NCI-H82 (cell line): ENCODE measurements around the gene KCND2.

Experiments used
- DNase-seq: peaks from one replicate; lab custom pipeline; 2025; lab: John Stamatoyannopoulos, UW

The KCND2 gene

DNA sequence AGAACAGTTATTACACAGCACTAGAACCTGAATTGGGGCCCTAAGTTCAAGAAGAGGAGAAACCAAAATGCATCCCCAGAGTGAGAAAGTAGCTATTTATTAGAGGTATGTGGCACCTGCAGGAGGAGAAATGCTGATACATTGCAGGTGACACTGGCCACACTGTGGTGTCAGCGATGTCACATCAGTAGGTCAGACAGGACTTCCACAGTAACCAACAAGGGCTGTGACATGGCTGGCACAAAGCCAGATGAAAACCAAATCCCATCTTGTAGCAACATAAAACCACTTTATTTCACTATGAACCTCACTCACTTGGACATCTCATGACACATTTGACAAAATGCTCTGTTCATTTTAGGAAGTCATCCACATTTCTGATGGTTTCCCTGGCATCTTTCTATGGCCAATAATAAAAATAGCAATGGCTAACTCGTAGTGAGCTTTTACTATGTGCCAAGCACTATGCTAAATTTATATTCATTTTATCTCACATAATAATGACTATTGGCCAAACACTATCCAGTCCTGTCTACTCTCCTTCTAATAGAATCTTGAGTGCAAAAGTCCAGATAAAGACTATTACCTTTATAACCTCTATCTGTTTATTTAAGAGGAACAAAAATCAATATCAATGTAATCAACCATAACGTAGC is 430.7 kb downstream of the KCND2 start:
- no peak for DNase-seq

DNA sequence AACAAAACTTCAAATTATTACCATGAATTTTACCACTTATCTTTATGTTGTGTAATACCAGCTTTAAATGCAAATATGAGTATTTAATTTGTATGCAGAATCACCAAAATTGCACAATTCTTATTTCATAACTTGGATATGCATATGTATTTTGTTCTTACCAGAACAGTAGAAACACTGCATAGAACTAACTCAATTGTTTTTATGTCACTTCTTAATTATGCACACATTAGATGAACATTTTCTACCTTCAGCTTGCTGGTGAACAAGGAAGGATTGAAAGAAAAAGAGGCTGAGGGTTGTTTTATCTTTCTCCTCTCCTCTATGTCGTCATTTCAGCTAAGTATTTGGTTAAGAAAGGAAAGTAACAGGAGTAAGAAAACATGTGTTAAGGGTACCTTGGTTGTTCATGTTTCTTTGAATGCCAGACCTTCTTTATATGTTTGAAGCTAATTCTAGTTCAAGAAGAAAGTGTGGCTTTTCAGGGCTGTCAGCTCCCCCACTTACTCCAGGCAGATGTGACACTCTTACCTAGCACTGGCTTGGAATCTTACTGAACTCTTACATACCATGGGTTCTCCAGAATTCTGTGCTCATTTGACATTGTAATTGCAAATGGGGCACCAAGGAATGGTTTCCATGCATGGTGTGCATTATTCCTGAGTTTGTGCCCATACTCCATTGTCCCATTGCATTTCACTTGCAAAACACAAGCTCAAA is 436.4 kb downstream of the KCND2 start:
- no peak for DNase-seq

DNA sequence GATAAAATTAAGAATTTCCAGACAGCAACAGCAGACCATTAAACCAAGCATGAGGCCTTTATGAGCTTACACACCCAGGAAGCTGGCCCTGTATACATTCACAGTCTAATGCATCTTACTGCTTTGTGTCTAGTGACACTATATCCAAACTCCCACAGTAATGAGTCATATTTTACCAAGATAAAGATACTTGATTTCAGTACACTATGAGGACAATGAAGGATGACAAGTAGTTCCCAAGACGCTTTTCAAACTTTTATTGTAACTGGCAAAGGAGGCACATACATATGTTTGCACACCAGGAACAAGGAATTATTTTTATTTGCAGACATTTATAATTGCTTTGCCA is 437.0 kb downstream of the KCND2 start:
- DNase-seq = no peak

DNA sequence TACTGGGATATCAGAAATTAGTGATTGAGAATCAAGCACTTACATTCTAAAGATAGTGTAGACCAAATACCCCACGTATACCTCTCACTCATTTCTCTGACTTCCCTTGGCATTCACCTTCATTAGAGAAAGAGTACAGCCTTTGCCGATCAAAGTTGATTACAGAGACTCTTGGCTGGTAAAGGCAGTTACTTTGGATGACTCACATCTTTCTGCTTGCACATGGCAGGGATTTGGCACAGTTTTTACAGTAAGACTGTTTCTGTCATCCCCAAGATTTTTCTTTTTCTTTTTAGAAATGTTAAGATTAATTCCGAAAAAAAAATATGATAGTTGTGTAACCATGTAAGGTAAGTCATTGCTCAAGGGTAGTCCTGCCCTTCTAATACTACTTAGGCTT is 442.0 kb downstream of the KCND2 start:
- DNase-seq = no peak

DNA sequence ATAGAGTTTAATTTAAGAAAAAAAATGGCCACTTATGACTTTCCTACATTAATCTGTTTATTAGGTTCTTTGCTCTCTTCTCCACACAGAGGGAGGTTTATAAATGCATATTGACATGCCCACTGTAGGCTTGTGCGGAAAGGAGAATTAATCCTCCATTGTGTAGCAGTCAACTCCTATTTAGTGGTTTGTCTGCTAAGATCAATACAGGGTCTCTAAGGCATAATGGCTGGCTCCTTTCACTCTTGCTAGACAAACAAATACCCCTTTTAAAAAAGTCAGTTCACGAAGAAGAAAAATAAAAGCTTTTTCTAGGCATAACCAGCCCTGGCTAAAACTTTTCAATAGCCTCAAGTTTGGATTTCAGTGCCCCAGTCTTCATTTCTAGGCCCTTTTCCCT is 443.3 kb downstream of the KCND2 start:
- DNase-seq = no peak

DNA sequence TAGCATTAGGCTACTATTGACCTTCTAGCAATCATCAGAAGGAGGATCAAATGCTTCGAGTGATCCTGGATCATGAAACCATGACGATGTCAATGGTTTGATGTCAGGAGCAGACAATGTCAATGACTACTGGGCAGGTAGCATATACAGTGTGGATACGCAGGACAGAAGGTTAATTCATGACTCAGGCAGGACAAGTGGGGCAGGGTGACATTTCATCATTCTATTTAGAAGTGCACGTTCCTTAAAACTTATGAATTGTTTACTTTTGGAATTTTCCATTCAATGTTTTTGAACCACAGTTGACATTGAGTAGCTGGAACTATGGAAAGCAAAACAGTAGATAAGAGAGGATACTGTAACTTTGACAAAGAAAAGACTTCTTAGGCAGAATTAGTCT is 444.2 kb downstream of the KCND2 start:
- no peak for DNase-seq

DNA sequence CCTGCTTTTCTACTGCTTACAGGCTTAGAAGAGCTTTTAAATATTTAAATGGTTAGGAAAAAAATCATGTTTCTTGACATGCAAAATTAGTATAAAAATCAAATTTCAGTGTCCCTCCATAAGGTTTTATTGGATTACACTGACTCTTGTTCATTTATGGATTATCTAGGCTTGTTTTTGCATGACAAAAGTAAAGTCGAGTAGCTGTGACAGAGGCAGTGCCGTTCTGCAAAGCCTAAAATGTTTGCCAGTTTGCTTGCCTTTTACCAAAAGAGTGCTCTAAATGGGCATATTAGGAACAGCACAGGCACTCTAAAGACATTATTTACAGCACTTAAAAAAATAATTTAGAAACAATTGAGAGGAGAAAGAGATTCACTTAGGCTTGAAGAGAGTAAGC is 445.4 kb downstream of the KCND2 start:
- no peak for DNase-seq

DNA sequence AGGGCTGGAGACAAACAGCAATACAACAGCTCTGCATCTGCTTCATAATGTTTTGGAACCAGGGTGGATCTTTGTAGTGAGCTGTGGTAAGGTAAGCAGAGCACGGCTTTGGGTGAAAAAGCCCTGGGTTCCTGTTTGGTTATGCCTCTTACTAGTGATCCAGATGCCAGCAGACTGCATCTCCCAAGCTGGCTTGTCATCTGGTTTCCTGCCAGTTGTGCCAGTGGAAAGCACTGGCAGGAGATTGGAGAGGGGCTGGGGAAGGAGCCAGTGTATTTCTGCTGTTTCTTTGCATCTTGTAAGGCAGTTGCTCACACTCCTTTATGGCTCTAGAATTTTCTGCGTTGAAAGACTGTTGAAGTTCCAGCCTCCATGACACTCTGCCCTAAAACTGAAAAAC is 447.3 kb downstream of the KCND2 start:
- no peak for DNase-seq

DNA sequence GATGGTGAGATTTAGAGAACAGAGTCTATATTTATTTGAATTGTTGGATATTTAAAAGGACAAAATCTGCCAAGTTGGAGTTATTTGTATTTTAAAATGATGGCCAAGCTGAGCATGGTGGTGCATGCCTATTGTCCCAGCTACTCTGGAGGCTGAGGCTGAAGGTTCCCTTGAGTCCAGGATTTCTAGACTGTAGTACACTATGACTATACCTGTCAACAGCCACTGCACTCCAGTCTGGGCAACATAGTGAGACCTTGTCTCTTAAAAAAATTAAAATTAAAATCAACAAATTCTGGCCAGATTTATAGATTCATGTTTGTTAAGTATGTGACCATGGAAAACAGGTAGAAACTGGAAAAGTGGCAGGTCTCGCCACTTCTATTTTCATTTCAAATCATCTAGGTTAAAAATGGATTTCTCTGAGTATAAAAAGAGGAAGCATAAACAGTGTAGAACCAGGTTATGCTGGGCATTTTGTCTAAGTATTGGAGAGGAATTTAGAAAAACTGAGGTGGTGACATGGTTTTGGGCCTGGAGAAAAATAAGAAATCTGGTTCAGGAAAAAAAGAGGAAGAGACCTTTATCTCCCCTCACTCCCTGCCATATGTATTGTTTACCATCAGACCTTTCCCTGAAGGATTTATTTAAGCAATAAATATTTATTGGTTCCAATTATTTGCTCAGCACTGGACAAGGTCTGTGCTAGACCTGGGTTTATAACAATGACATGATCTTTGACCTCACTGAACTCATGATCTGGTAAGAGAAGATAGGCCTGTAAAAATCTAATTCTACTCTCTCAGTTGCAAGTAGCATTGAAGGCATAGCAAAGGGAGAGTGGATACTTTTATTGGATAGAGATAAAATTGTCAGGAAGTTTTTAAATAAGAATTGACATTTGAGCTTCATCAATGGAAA is 450.8 kb downstream of the KCND2 start:
- DNase-seq = no peak

DNA sequence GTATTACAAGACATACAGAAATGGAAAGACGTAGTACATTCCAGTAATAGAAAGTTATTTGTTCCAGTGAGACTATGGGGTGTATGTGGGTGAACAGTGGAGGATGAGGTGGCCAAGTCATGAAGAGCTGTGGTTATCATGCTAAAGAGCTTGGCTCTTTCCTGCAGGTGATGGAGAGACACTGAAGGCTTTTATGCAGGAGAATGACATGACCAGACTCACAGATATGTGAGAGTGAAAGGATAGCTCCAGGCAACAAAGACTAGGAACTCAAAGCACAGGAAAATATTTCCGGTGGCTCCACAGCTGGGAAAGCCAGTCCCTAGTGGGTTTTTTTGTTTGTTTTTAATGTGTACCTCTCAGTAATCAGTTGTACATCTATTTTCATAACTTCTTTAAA is 451.5 kb downstream of the KCND2 start:
- DNase-seq = no peak

DNA sequence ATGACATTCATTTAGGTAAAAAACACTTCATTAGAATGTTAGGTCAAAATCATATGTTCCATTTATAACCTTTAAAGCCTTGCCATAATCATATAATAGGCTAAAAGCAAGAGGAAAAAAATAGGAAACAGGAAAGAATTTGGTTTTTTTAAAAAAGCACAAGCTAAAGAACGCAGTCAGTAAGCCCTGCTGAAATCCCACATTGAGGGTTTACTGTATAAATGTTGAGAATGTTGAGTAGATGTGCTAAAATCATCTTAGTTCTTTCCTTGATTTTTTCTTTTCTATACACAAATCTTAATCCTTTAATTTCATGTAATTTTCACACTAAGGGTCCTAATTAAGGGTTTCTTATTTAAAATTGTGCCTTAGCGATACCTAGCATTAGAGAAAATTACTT is 452.0 kb downstream of the KCND2 start:
- no peak for DNase-seq

DNA sequence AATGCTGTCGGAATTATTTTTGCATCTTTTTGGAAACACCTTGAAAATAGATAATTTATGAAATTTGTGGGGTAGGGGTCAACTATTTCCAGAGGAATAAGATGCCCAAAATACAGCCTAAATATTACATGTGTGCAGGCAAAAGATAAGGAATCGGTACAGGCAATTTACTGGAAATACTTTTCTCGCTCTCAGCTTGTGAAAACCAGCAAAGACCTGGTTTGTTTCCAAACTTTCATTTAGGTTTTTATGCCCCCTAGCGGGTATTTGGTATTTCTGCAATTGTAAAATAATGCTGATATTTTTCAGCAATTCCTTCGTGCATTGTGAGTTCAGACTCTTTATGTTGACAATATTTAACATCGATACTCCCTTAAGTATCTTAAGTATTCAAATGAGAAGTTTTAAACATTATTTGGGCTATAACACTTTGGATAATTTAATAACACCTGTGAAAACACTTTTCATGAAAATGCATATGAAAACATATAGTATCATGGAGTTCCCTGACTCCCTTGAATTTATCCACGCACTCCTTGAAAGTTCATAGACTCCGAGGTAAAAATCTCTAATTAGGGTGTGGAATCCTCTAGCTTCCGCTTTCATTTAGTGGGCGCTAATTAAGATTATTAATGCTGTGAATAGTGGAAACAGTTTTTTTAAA is 452.5 kb downstream of the KCND2 start:
- peak; percentile 77 for DNase-seq

DNA sequence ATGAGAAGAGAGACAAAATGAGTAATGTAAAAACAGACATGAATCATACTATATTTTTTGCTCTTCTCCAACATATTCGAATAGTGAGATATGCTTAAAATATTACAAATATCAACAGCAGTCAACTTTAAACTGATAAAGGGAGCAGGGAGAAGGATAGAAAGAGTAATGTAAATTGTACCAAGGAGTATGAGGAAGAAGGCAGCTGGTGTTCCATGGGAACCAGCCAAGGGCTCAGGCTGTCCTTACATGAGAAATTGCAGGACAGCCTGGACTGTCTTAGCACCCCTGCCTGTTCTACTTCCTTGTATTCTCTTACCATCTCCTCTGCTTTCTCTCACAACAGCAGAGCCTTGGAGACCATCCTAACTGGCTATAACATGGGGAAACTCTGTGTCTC is 456.3 kb downstream of the KCND2 start:
- DNase-seq = no peak

DNA sequence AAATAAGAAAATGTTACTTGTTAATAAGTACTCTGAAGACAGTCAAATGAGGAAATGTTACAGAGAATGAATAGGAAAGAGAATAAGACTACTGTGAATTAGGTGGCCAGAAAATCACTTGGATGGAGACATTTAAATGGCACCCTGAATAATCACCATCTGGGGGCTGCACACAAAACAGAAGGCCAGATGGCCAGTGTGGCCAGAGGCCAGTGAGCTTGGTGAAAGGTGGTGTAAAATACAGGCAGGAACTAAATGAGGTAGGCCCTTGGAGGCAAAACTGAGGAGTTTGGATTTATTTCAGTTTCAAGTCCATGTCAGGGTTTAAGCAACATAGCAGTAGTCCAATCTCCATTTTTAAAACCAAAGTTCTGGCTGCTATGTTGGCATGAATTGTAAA is 458.3 kb downstream of the KCND2 start:
- DNase-seq = no peak

DNA sequence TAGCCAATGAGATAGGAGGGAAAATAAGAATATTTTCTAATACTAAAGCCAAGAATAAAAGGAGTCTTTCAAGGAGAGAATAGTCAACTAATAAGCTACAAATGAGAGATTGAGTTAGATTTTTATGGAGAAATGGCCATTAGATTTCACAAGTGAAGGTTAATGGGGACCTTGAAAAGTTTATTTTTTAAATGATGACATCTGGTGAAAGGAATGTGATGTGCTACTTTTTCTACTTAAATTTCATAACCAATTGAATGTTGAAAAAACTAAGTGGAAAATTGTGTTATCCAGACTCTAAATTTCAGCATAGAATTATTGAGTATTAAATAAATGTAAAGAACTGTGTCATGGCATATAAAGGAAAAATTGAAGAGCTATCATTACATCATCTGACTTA is 459.3 kb downstream of the KCND2 start:
- no peak for DNase-seq

DNA sequence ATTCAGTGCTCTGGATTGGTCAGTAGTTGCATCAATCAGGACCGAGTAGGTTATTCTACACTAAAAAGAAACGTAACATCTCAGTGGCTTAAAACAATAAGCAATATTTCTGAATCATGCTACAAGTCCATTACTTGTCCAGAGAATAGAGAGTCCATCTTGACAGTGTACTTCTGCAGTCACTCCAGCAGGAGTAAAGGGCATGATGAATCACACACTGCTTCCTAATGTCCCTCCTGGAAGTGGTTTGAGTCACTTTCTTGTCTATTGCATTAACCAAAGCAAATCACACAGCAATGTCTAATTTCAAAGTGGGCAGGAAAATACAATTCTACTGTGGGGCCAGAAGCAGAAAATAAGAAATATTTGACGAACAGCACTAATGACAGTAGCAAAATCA is 460.2 kb downstream of the KCND2 start:
- DNase-seq = no peak

DNA sequence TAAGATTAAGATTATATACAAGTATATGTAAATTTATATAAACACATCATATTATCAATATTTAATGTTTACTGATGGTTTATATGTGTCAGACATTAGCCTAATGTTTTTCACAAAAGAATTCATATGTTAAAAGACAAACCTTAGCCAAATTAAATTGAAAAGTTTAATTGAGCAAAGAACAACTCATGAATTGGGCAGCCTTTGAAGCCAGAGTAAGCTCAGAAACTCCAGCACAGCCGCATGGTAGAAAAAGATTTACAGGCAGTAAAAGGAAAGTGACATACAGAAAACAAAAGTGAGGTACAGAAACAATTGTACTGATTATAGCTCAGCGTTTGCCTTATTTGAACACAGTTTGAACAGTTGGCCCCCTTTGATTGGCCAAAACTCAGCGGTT is 460.9 kb downstream of the KCND2 start:
- DNase-seq = no peak

DNA sequence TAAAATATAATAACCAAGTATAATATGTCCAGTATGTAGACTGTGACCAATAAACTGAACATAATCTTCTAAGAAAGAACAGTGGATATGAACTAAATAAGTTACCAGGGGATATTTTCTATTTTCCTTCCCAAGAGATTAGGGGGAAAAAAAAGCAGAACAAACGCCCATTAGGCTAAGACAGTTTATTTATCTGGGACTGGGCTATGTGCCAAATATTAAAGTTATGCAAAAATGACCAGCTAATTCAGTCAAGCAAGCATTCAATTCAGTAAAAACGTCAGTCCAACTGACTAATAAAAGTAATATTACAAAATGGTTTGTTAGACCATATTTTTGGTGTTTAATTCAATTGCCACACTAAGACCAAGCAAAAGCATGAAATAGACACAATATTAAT is 462.8 kb downstream of the KCND2 start:
- DNase-seq = no peak

DNA sequence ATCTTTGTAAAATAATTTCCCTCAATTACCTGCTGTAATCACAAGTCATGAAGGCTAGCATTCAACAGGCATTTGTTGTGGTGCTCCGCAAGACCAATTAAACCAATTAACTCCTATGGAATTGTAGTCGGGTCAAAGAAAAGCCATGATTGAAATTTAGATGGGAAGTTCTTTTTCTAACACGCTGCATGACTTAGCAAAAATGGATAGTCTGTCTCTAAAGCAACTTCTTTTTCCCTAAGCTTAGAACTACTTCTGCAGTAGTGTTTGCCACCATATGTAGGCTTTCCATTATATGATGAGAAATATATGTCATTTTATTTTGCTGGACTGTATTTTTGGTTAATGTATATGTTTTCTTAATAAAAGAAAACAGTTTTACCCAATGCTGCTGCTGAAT is 465.8 kb downstream of the KCND2 start:
- DNase-seq = no peak

DNA sequence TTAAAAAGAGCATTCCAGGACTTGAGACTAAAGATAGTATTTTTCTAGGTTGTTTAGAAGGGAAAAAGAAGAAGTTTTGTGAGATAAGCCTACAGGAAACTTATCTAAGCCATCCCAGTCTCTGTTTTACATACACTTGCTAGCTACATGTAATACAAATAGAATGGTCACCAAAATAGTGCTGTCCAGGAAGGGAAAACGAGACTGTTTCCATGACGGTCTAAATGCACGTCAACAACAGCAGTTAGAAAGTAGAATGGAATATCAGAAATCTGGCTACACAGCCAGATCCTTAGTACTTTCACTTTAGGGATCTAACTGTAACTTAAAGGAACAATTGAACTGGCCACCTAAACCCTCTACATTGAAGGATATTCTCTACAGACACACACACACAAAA is 467.4 kb downstream of the KCND2 start:
- no peak for DNase-seq

DNA sequence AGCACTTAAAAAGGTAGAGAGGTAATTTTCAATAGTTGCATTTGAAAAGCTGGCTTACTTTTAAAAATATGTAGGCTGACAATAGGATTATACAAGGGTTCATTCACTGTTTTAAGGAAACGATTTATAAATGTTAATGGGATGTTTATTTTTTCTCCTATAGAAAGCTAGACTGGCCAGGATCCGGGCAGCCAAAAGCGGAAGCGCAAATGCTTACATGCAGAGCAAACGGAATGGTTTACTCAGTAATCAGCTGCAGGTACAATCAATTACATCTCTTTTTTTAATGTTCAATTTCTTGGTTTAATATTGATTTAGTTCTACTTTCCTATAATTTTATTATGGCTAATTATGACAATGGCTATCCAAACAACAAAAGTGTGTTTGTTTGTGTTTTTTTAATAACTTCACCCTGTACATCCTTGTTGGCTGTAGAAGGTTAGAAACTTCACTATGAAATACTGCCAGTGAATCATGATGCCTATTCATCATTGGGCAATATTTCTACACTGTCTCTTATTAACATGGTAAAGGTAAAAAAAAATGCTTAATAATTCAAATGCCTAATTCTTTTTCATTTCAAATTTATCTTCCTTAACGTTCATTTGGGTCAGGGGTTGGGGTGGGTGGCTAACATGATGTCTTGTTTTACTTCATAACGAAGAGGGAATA is 468.5 kb downstream of the KCND2 start:
- no peak for DNase-seq

DNA sequence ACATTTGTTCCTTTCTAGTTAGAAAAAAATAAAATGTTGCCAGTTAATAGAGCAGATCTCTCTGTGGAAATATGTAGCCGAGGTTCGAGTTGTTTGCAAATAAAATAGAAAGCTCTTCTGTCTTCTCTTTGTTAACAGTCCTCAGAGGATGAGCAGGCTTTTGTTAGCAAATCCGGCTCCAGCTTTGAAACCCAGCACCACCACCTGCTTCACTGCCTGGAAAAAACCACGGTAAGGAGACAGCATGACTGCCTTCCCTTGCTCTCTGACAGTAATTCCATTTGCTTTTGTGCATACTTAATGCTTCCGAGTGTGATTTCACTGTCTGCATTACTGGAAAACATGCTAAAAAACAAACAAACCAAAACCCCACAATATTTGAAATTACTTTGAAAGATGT is 469.4 kb downstream of the KCND2 start:
- DNase-seq = peak; percentile 92
